MM.1S (cell line): Measurements from ENCODE around the gene SYT3.
"Not testable (repeated sequence)": the region's sequence is repeated elsewhere in the genome, so short reads cannot be mapped to it uniquely, and the experiment has no call there.

Experiments used
- EZH2phosphoT487 ChIP-seq: fragments of 300-600 bp; sonication (generic); IDR thresholded peaks from 2 replicates; pipeline ENCODE4 v1.6.1; 2018; ENCODE audit warnings: antibody characterized with exemption, low read length
- TF ChIP-seq, protein P1 (sequence below): fragments of 300-600 bp; sonication (generic); IDR thresholded peaks from 2 replicates; pipeline ENCODE4 v1.5.1; 2016; ENCODE audit warnings: antibody characterized with exemption, low read length, mixed read lengths

DNA sequence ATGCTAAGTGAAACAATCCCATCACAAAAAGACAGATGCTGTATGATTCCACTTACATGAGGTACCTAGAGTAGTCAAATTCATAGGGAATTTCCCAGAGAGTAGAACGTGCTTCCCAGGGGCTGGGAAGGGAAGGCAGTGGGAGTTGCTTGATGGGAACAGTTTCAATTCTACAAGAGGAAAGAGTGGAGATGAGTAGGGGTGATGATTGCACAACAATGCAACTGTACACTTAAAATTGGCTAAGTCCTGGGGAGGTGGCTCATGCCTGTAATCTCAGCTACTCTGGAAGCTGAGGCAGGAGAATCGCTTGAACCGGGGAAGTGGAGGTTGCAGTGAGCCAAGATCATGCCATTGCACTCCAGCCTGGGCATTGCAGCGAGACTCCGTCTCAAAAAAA, 21.3 kb downstream of the SYT3 start:
- not testable (repeated sequence) for TF ChIP-seq EZH2phosphoT487
- TF ChIP-seq, protein P1, sequence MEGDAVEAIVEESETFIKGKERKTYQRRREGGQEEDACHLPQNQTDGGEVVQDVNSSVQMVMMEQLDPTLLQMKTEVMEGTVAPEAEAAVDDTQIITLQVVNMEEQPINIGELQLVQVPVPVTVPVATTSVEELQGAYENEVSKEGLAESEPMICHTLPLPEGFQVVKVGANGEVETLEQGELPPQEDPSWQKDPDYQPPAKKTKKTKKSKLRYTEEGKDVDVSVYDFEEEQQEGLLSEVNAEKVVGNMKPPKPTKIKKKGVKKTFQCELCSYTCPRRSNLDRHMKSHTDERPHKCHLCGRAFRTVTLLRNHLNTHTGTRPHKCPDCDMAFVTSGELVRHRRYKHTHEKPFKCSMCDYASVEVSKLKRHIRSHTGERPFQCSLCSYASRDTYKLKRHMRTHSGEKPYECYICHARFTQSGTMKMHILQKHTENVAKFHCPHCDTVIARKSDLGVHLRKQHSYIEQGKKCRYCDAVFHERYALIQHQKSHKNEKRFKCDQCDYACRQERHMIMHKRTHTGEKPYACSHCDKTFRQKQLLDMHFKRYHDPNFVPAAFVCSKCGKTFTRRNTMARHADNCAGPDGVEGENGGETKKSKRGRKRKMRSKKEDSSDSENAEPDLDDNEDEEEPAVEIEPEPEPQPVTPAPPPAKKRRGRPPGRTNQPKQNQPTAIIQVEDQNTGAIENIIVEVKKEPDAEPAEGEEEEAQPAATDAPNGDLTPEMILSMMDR: not testable (repeated sequence)
